GM13977 (cell line): ENCODE data around the gene GRM3.

ENCODE experiments used
- DNase-seq: peaks from one replicate; pipeline ENCODE4 v3.0.0; 2012; ENCODE audit warnings: low spot score
- in situ Hi-C: fragments of 300-500 bp; cut with MboI; formaldehyde crosslinking; loops from one replicate; pipeline ENCODE4 v1.12.0; 2022; ENCODE audit warnings: low sequenced_read_pairs, low pct_unique_long_range_greater_than_20kb, mixed read lengths, inconsistent platforms; ENCODE audit not compliant: unreplicated experiment
- TF ChIP-seq, protein P1 (sequence below): IDR thresholded peaks from 2 replicates; pipeline ENCODE4 v1.5.1; 2012; ENCODE audit warnings: mild to moderate bottlenecking, control low read depth; ENCODE audit not compliant: insufficient read depth; ENCODE audit errors: extremely low read depth, missing control alignments

Gene GRM3

DNA sequence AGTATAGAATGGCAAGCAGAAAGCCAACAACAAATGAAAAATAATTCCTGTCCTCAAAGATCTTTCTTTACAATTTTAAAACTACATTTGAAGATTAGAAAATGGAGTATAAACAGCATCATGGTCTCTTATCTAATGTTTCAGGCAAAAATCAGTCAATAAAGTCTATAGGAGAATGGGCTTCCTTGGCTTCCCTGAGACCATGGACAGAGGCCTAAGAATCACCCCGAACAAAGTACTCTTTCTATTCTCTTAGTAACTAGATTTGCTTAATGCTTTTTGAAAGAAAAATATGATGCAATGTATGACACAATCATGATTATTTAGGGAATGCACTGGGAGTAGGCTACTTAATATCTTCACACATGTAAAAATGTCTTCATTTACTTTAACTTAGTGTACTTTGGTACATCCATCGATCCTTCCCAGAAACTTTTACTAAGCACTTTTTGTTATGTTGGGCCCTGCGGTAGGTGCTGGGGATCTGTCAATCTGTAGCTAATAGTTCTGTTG is 17.3 kb downstream of the GRM3 start:
- TF ChIP-seq, protein P1, sequence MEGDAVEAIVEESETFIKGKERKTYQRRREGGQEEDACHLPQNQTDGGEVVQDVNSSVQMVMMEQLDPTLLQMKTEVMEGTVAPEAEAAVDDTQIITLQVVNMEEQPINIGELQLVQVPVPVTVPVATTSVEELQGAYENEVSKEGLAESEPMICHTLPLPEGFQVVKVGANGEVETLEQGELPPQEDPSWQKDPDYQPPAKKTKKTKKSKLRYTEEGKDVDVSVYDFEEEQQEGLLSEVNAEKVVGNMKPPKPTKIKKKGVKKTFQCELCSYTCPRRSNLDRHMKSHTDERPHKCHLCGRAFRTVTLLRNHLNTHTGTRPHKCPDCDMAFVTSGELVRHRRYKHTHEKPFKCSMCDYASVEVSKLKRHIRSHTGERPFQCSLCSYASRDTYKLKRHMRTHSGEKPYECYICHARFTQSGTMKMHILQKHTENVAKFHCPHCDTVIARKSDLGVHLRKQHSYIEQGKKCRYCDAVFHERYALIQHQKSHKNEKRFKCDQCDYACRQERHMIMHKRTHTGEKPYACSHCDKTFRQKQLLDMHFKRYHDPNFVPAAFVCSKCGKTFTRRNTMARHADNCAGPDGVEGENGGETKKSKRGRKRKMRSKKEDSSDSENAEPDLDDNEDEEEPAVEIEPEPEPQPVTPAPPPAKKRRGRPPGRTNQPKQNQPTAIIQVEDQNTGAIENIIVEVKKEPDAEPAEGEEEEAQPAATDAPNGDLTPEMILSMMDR: no peak
- DNase-seq: no peak
- in situ Hi-C loops: loop anchor here (10.0 kb wide), 1 partner anchor 154 kb away; no protein-coding TSS in a partner anchor

DNA sequence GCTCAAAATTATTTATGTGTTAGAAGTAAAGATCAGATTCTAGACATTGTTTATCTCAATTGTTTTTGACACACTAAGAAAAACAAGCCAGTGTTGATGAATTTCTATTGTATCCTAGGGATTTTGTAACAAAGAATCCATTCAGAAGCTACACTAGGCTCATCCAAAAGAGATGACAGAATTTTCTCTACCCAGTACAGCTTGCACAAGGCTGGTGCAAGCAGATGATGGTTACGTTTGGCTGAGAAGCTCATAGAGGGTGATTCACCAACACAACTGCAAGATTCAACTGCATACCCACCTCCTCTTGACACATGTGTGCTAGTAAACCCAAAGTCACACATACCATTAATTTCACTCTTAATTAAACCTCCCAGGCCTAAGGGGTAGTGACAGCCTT is 20.8 kb downstream of the GRM3 start:
- TF ChIP-seq, protein P1: no peak
- no peak for DNase-seq
- in situ Hi-C loops: loop anchor here (10.0 kb wide), 1 partner anchor 150 kb away; no protein-coding TSS in a partner anchor

DNA sequence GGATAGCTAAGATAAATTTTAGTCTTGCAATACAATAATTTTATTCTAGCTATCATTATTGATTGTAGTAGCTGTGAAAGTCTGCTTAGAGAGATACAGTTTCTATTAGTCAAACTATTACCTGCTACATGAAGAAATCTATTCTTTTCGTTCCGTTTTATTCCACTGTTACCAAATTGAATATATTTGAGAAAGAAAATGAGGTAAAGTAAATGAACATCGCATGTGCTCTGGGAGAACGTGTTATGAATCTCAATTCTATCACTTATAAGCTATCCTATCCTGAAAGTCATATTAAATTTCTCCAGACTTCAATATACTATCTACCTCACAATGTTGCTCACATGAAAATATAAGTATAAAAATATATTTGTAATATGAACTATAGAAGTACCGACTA is 21.3 kb downstream of the GRM3 start:
- TF ChIP-seq, protein P1: no peak
- DNase-seq: no peak
- in situ Hi-C loops: loop anchor here (10.0 kb wide), 1 partner anchor 150 kb away; no protein-coding TSS in a partner anchor

DNA sequence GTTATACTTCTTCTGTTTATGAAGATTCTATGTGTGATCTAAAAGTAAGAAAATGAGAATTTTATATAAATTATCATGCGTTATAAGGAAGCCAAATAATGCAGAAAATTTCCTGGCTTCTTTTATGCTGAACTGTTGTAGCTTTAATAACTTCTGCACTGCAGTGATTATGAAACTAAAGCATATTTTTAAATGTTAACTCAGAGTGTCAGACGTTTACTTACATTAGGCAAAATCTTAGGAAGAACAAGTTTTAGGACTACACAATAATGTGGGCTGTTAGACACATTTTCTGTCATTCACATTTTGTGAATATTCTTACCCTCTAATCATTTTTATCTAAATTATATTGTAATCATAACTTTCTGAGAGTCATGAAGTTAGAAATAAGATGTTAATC is 22.0 kb downstream of the GRM3 start:
- DNase-seq: no peak
- in situ Hi-C loops: loop anchor here (10.0 kb wide), 1 partner anchor 149 kb away; no protein-coding TSS in a partner anchor
- TF ChIP-seq, protein P1: no peak

DNA sequence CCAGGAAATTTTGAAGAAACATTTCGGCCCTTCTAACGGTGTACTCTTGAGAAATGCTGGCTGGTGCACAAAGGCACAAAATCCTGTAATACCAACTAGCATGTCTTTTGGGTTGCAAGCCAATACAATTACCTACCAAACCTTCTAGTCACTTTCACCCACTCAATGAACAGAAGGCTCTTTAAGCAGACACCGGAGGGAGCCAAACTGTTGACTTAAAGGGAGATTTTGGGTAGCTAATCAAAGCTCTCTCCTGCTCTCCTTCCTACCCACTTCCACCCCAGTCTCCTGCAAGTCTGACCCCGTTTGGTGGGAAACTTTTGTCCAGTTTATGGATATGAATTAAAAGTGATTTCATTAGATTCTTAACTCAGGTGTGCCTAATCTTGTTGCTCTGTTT is 24.0 kb downstream of the GRM3 start:
- no peak for DNase-seq
- TF ChIP-seq, protein P1: peak; percentile 66
- in situ Hi-C loops: loop anchor here (10.0 kb wide), 1 partner anchor 147 kb away; no protein-coding TSS in a partner anchor

DNA sequence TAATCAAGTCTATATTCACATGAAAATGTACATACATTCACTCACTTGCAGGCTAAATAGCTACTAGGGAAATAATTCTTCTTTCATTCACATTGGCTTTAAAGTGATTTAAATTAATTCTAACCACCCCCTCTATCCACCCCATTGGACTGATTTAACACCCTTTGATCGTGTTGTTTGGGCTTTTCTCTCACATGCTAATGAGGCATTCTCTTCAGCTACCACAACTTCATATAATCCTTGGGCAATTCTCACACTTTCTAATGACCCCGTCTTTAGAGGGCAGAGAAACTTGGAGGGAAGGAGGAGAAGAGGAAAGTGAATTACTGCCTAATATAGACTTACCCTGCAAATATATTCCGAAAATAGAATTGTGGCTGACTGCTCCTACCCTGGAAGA is 24.6 kb downstream of the GRM3 start:
- TF ChIP-seq, protein P1: no peak
- DNase-seq: no peak
- in situ Hi-C loops: loop anchor here (10.0 kb wide), 1 partner anchor 146 kb away; no protein-coding TSS in a partner anchor
